MM.1S (cell line): ENCODE data around the gene PTPRO.

Experiments
- DNase-seq: peaks from one replicate; pipeline ENCODE4 v3.0.0-alpha.2; 2015
- H2AFZ ChIP-seq: fragments of 300-600 bp; sonication (generic); 2 replicates; pipeline ENCODE4 v1.6.0; 2016; ENCODE audit warnings: antibody characterized with exemption, low read length
- H3F3A ChIP-seq: fragments of 300-600 bp; sonication (generic); 2 replicates; pipeline ENCODE4 v1.6.1; 2016; ENCODE audit warnings: mild to moderate bottlenecking, antibody characterized with exemption, low read length, moderate library complexity, mixed read lengths; ENCODE audit not compliant: insufficient read depth
- H3K27ac ChIP-seq: fragments of 300-600 bp; sonication (generic); 2 replicates; pipeline ENCODE4 v1.5.1; 2016; ENCODE audit warnings: mild to moderate bottlenecking, low read length
- H3K27me3 ChIP-seq: fragments of 300-600 bp; sonication (generic); replicated peaks from 2 replicates; pipeline ENCODE4 v1.6.0; 2016; ENCODE audit warnings: low read length; ENCODE audit not compliant: insufficient read depth
- H3K36me3 ChIP-seq: fragments of 300-600 bp; sonication (generic); replicated peaks from 2 replicates; pipeline ENCODE4 v1.6.1; 2016; ENCODE audit warnings: mild to moderate bottlenecking, low read length, mixed read lengths; ENCODE audit not compliant: insufficient read depth
- H3K4me1 ChIP-seq: fragments of 300-600 bp; sonication (generic); 2 replicates; pipeline ENCODE4 v1.6.1; 2016; ENCODE audit warnings: low read length, mixed read lengths
- H3K4me2 ChIP-seq: fragments of 300-600 bp; sonication (generic); 2 replicates; pipeline ENCODE4 v1.6.0; 2016; ENCODE audit warnings: low read depth, low read length
- H3K4me3 ChIP-seq: fragments of 300-600 bp; sonication (generic); 2 replicates; pipeline ENCODE4 v1.5.1; 2016; ENCODE audit warnings: low read length, mixed read lengths
- H3K79me2 ChIP-seq: fragments of 300-600 bp; sonication (generic); 2 replicates; pipeline ENCODE4 v1.6.1; 2016; ENCODE audit warnings: mixed run types, low read length, mixed read lengths
- H3K9ac ChIP-seq: fragments of 300-600 bp; sonication (generic); 2 replicates; pipeline ENCODE4 v1.6.1; 2016; ENCODE audit warnings: low read length, mixed read lengths
- H3K9me2 ChIP-seq: fragments of 300-600 bp; sonication (generic); replicated peaks from 2 replicates; pipeline ENCODE4 v1.6.1; 2016; ENCODE audit warnings: mild to moderate bottlenecking, low read length, mixed read lengths; ENCODE audit not compliant: insufficient read depth
- H3K9me3 ChIP-seq: fragments of 300-600 bp; sonication (generic); replicated peaks from 2 replicates; pipeline ENCODE4 v1.6.1; 2016; ENCODE audit warnings: mild to moderate bottlenecking, low read length, mixed read lengths; ENCODE audit not compliant: insufficient read depth
- H4K20me1 ChIP-seq: fragments of 300-600 bp; sonication (generic); 2 replicates; pipeline ENCODE4 v1.6.1; 2016; ENCODE audit warnings: mild to moderate bottlenecking, low read length, moderate library complexity, mixed read lengths; ENCODE audit not compliant: insufficient read depth
- EZH2 ChIP-seq: fragments of 300-600 bp; sonication (generic); optimal IDR thresholded peaks from 2 replicates; pipeline ENCODE3; 2017; ENCODE audit warnings: low read depth, mild to moderate bottlenecking, antibody characterized with exemption, low read length, mixed read lengths
- EZH2phosphoT487 ChIP-seq: fragments of 300-600 bp; sonication (generic); IDR thresholded peaks from 2 replicates; pipeline ENCODE4 v1.6.1; 2018; ENCODE audit warnings: antibody characterized with exemption, low read length
- TF ChIP-seq, protein P1 (sequence below): fragments of 300-600 bp; sonication (generic); IDR thresholded peaks from 2 replicates; pipeline ENCODE4 v1.5.1; 2016; ENCODE audit warnings: antibody characterized with exemption, low read length, mixed read lengths

PTPRO gene

DNA sequence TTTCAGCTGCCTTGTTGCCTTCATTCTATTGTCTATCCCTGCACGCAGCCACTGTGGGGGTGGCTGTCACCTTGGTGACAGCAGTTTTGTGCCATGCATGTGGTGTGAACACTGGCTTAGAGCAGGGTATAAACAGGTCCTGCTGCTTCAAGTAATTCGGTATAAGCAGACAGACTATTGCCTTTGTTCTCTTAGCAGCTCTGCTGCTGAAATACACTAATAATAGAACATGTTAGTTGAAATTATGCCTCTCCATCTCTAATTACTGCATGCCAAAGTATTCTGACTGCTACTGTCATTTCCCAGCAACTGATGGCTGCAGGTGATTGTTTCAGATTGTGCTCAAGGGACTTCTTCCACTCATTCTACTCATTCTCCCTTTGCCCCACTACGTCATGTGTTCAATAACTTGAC, 34.6 kb downstream of the PTPRO start:
- no peak overlapping the region for H3K27ac ChIP-seq
- H3K4me3 ChIP-seq, result no peak overlapping the region
- H3F3A ChIP-seq, result no peaks in the 10 kb centered on the region
- no peak overlapping the region for H3K4me2 ChIP-seq
- H3K9me3 ChIP-seq, result no peaks in the 10 kb centered on the region
- no peaks in the 10 kb centered on the region for H3K27me3 ChIP-seq
- H3K36me3 ChIP-seq, result no peaks in the 10 kb centered on the region
- H4K20me1 ChIP-seq, result no peaks in the 10 kb centered on the region
- H3K9ac ChIP-seq, result no peak overlapping the region
- no peak overlapping the region for H2AFZ ChIP-seq
- H3K79me2 ChIP-seq, result no peaks in the 10 kb centered on the region
- no peak for DNase-seq
- H3K9me2 ChIP-seq, result no peaks in the 10 kb centered on the region
- TF ChIP-seq, protein P1, sequence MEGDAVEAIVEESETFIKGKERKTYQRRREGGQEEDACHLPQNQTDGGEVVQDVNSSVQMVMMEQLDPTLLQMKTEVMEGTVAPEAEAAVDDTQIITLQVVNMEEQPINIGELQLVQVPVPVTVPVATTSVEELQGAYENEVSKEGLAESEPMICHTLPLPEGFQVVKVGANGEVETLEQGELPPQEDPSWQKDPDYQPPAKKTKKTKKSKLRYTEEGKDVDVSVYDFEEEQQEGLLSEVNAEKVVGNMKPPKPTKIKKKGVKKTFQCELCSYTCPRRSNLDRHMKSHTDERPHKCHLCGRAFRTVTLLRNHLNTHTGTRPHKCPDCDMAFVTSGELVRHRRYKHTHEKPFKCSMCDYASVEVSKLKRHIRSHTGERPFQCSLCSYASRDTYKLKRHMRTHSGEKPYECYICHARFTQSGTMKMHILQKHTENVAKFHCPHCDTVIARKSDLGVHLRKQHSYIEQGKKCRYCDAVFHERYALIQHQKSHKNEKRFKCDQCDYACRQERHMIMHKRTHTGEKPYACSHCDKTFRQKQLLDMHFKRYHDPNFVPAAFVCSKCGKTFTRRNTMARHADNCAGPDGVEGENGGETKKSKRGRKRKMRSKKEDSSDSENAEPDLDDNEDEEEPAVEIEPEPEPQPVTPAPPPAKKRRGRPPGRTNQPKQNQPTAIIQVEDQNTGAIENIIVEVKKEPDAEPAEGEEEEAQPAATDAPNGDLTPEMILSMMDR, result no peak
- no peak for TF ChIP-seq EZH2phosphoT487
- no peak for TF ChIP-seq EZH2
- no peaks in the 10 kb centered on the region for H3K4me1 ChIP-seq

DNA sequence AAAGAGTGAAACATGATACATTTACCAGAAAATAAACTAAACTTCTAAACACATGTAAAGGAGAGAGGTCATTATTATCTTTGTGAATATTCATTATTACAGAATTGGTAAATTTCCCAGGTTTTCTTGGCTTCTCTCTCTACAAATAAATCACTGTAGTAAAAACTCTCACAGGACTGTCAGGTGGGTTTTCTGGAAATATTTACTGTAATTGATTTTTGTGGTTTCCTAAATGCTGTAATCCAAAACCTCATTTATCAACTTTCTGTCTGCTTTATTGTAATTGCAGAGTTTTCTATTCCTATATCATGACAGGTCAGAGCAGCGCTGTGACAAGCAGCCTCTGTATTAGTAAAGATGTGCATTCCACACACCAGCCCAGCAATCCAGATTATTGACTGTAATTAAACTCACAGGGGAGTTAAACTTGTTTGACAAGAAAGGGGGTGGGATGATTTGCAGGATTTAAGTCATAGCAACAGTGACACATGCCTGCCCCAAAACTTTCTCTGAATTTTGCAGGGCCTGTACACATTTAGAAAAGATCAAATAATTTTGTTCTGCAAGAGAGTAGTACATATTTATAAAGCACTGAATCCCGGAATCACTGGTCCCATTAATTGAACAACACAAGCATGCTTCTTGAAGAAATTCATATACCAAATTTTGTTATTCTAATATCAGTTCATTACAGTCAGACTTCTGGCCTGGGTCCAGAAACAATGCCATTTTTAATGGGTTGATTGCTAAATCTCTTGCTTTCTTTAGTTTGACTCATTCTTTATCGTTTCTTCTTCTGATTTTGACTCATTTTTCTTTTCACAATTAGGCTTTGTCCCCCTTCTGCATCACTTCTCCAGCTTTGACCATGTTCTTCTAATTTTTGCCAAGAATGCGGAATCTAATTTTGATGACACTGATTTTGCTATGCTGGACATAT, 42.2 kb downstream of the PTPRO start:
- no peak overlapping the region for H3K4me2 ChIP-seq
- DNase-seq, result no peak

DNA sequence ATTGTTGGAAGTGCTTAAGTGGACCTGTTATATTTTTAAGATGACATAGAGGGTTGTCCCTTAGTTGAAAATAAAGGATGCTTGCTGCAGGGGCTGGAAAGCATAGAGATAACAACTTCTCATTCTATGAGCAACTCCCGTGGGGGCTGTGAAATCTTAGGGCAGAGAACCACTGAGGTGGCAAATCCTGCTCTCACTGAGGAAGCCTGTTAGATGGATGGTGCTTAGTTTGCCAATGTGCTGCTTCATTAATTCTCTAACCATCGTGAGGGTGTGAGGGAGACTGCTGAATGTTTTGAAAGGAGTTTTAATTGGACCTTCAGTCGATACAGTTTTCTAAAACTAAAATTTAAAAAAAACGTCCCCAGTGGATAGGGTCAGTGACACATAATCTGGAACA, 46.5 kb downstream of the PTPRO start:
- Histone ChIP-seq H3K27me3 (no peaks in the 10 kb centered on the region), H3F3A (no peaks in the 10 kb centered on the region), H3K79me2 (no peaks in the 10 kb centered on the region), H3K4me3 (no peak overlapping the region), H3K9ac (no peak overlapping the region), H3K27ac (no peak overlapping the region), H3K9me3 (no peaks in the 10 kb centered on the region), H3K9me2 (no peaks in the 10 kb centered on the region), H4K20me1 (no peaks in the 10 kb centered on the region), H2AFZ (no peak overlapping the region), H3K4me2 (no peak overlapping the region), H3K36me3 (no peaks in the 10 kb centered on the region), H3K4me1 (no peaks in the 10 kb centered on the region)
- no peak for DNase-seq
- TF ChIP-seq EZH2phosphoT487 (no peak), EZH2 (no peak)
- TF ChIP-seq, protein P1, result no peak

More for the DNA sequence above, 42.2 kb downstream of the PTPRO start:
- no peaks in the 10 kb centered on the region for H3K36me3 ChIP-seq
- H4K20me1 ChIP-seq, result no peaks in the 10 kb centered on the region
- no peaks in the 10 kb centered on the region for H3K79me2 ChIP-seq
- H3K9me3 ChIP-seq, result no peaks in the 10 kb centered on the region
- H3F3A ChIP-seq, result no peaks in the 10 kb centered on the region
- no peak for TF ChIP-seq EZH2phosphoT487
- TF ChIP-seq EZH2, result no peak
- TF ChIP-seq, protein P1, result no peak
- no peak overlapping the region for H3K4me3 ChIP-seq
- H3K27me3 ChIP-seq, result no peaks in the 10 kb centered on the region
- no peak overlapping the region for H2AFZ ChIP-seq
- no peak overlapping the region for H3K9ac ChIP-seq
- H3K9me2 ChIP-seq, result no peaks in the 10 kb centered on the region
- no peak overlapping the region for H3K27ac ChIP-seq
- no peaks in the 10 kb centered on the region for H3K4me1 ChIP-seq
